Stimulated activated CD8-positive, alpha-beta memory T cell treated with anti-CD3 and anti-CD28 coated beads, Interleukin-4, amount 100 ng/mL, for 48 hours (primary cell): ENCODE results near the gene ZNF610.

Experiments
- DNase-seq: peaks from one replicate; pipeline ENCODE4 v3.0.0-alpha.2; 2020

ZNF610 gene

DNA sequence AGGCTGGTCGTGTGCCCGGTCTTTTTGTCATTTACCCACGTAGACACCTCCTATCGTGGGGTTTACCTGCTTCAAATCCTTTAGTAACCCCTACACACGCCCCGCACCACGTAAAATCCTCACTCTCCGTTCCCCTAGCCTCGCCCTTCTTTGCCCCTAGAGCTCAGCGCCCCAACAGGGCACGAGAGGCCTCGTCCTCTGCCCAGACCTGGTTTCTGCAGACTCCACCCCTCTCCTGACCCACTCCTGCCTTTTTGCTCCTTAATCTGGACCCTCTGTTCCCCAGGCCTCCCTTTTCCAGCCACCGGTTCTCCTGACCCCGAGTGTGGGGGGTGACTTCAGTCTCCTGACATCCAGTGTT, 62.0 kb downstream of the ZNF610 start:
- DNase-seq: peak; percentile 30

DNA sequence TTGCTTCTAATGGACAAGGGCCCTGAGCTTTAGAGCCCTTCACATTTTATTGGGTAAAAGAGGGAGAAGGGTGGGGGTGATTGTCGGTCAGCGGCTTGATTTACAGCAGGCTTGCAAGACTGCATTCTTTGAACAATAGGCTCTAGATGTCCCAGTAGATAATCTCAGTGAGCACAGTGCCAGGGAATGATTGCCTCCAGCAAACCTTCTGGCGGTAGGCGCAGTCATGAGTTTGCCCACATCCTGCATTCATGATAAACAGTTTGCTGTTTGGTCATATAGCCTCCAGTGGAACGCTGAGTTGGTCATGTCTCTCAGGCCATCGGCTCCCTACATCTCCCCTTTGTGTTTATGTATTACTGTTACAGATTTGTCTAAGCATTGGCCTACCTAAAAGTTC, 74.2 kb downstream of the ZNF610 start:
- no peak for DNase-seq

DNA sequence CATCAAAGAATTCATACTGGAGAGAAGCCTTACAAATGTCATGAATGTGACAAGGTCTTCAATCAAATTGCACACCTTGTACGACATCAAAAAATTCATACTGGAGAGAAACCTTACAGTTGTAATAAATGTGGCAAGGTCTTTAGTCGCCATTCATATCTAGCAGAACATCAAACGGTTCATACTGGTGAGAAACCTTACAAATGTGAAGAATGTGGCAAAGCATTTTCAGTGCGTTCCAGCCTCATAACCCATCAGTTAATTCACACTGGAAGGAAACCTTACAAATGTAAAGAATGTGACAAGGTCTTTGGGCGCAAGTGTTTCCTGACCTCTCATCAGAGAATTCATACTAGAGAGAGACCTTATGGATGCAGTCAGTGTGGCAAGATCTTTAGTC, 79.7 kb downstream of the ZNF610 start:
- no peak for DNase-seq
